Measurements from ENCODE around the gene USP25. TPM values are rescaled to one million over a fixed set of nuclear protein-coding genes. Genes with fewer than 3 reads are reported as not detected.

Gene USP25
- 10 to 100 TPM; 37.4 to 37.6 TPM for total RNA-seq

GRCh38 chr21:15729674-15730483, at the start of gene USP25:
Gene USP25, plus strand, starts transcription at chr21:15729982. Its CDS starts 412 bp downstream, at chr21:15730394.
- peak within 1 kb of the TSS; percentile 93 for H3K4me3 Mint-ChIP-seq
- peaks cover 34% of the 10 kb centered on the region for H3K4me1 Mint-ChIP-seq (ENCODE audit: low read depth)
- H3K27ac Mint-ChIP-seq: peak within 1 kb of the TSS; percentile 95
- peaks cover 6% of the 10 kb centered on the region for H3K27me3 Mint-ChIP-seq (ENCODE audit: low read depth)
- peaks cover 3 to 6% of the 10 kb centered on the region in 2 donors for H3K36me3 Mint-ChIP-seq (ENCODE audit: insufficient read depth in 2 of 2)
- ATAC-seq (replicated peaks in 1 of 2) (peak; percentile 80 to 82), DNase-seq (peak; percentile 79 to 80)
- no peaks in the 10 kb centered on the region for H3K9me3 Mint-ChIP-seq

DNA sequence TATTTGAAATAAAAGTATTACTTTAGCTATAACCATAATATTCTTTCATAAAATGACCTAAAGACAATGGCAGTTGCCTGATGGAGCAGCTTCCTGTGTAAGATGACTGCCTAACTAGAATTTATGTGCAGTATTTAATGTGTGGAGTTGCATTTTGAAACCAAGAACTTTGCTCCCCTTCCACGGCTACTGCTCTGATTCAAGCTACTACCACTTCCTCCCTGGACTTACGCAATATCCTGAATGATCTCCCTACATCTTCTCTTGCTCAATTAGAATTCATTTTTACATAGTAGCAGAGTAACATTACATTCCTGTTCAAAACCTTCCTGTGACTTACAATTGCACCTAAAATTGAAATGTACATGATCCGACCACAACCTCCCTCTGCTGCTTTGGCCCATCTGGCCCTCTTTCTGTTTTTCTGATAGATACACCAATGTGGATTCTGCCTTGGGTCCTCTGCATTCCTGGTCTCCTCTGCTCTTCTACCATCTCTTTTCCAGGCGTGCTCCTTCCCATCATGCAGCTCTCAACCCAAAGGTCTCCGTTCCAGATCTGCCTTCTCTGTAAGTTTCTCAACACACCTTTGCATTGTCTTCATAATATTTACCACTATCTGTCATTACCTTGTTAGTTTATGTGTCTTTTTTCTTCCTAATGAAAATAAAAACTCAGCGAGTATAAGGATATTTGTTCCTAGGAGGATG, 47.4 kb upstream of the USP25 start:
- H3K4me3 Mint-ChIP-seq: peak overlapping the region in 1 of 2 donors; percentile 7
- H3K9me3 Mint-ChIP-seq: no peaks in the 10 kb centered on the region
- peak overlapping the region; percentile 17 for H3K27ac Mint-ChIP-seq
- H3K27me3 Mint-ChIP-seq (ENCODE audit: low read depth): peaks cover 12% of the 10 kb centered on the region
- ATAC-seq (replicated peaks in 1 of 2) (peak in 1 of 2 donors; percentile 53), DNase-seq (no peak)
- H3K36me3 Mint-ChIP-seq (ENCODE audit: insufficient read depth in 2 of 2): no peaks in the 10 kb centered on the region
- H3K4me1 Mint-ChIP-seq (ENCODE audit: low read depth): peaks cover 8% of the 10 kb centered on the region

GRCh38 chr21:15682977-15683376, 46.8 kb upstream of the USP25 start:
- DNase-seq (no peak), ATAC-seq (replicated peaks in 1 of 2) (no peak)
- Mint-ChIP-seq H3K9me3 (no peaks in the 10 kb centered on the region), H3K4me3 (no peak overlapping the region), H3K36me3 (ENCODE audit: insufficient read depth in 2 of 2) (no peaks in the 10 kb centered on the region), H3K4me1 (ENCODE audit: low read depth) (peaks cover 8% of the 10 kb centered on the region), H3K27ac (no peak overlapping the region), H3K27me3 (ENCODE audit: low read depth) (peaks cover 8% of the 10 kb centered on the region)

- Mint-ChIP-seq H3K36me3 (ENCODE audit: insufficient read depth in 2 of 2) (no peaks in the 10 kb centered on the region), H3K9me3 (no peaks in the 10 kb centered on the region), H3K27me3 (ENCODE audit: low read depth) (peaks cover 6% of the 10 kb centered on the region), H3K4me1 (ENCODE audit: low read depth) (peaks cover 8% of the 10 kb centered on the region), H3K4me3 (no peak overlapping the region), H3K27ac (no peak overlapping the region)
- DNase-seq (no peak), ATAC-seq (replicated peaks in 1 of 2) (no peak)
Observed at GRCh38 chr21:15686506-15686905, 43.3 kb upstream of the USP25 start.

DNA sequence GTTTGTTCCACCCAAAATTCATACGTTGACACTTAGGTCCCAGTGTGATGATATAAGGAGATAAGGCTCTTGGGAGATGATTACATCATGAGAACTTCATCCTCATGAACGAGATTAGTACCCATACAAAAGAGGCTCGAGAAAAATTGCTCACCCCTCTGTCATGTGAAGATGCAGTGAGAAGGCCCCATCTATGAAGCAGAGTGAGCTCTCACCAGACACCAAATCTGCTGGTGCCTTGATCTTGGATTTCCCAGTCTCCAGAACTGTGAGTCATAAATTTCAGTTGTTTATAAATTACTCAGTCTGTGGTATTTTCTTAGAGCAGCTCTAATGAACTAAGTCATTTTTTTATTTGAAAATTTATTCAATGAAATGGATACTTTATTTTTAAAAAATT, 42.6 kb upstream of the USP25 start:
- Mint-ChIP-seq H3K27me3 (ENCODE audit: low read depth) (peaks cover 6% of the 10 kb centered on the region), H3K4me1 (ENCODE audit: low read depth) (peaks cover 7% of the 10 kb centered on the region), H3K9me3 (no peaks in the 10 kb centered on the region), H3K27ac (no peak overlapping the region), H3K36me3 (ENCODE audit: insufficient read depth in 2 of 2) (no peaks in the 10 kb centered on the region), H3K4me3 (no peak overlapping the region)
- ATAC-seq (replicated peaks in 1 of 2) (no peak), DNase-seq (no peak)

- Mint-ChIP-seq H3K4me1 (ENCODE audit: low read depth) (no peaks in the 10 kb centered on the region), H3K27me3 (ENCODE audit: low read depth) (peaks cover 6% of the 10 kb centered on the region), H3K36me3 (ENCODE audit: insufficient read depth in 2 of 2) (no peaks in the 10 kb centered on the region), H3K9me3 (no peaks in the 10 kb centered on the region), H3K27ac (peak overlapping the region; percentile 31), H3K4me3 (no peak overlapping the region)
- ATAC-seq (replicated peaks in 1 of 2): no peak
- DNase-seq: no peak
Observed at GRCh38 chr21:15688016-15688415, 41.8 kb upstream of the USP25 start.

DNA sequence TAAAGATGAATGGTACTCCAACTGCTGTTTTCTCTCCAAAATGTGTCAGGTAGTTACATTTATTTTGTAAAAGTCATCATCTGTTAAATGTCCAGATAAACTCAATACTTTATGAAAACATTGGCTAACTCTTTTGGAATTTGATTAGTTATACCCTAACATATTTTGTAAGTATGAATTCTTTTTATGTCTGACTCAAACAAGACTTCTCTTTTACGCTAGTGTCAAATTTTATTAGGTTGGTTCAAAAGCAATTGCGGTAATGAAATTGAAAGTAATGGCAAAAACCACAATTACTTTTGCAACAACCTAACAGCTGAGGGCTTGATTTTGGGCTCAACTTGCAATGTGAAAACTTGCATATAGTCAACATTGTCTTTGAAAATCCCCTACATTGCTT, 41.0 kb upstream of the USP25 start:
- no peaks in the 10 kb centered on the region for H3K9me3 Mint-ChIP-seq
- no peak overlapping the region for H3K4me3 Mint-ChIP-seq
- DNase-seq (no peak), ATAC-seq (replicated peaks in 1 of 2) (no peak)
- no peak overlapping the region for H3K27ac Mint-ChIP-seq
- peaks cover 2% of the 10 kb centered on the region for H3K27me3 Mint-ChIP-seq (ENCODE audit: low read depth)
- no peaks in the 10 kb centered on the region for H3K4me1 Mint-ChIP-seq (ENCODE audit: low read depth)
- no peaks in the 10 kb centered on the region for H3K36me3 Mint-ChIP-seq (ENCODE audit: insufficient read depth in 2 of 2)

- Mint-ChIP-seq H3K4me3 (no peak overlapping the region), H3K27ac (no peak overlapping the region), H3K9me3 (no peaks in the 10 kb centered on the region), H3K36me3 (ENCODE audit: insufficient read depth in 2 of 2) (peaks cover 0 to 2% of the 10 kb centered on the region in 2 donors), H3K4me1 (ENCODE audit: low read depth) (no peaks in the 10 kb centered on the region), H3K27me3 (ENCODE audit: low read depth) (no peaks in the 10 kb centered on the region)
- no peak for DNase-seq
- ATAC-seq (replicated peaks in 1 of 2): no peak
Observed at GRCh38 chr21:15692711-15693110, 37.1 kb upstream of the USP25 start.

DNA sequence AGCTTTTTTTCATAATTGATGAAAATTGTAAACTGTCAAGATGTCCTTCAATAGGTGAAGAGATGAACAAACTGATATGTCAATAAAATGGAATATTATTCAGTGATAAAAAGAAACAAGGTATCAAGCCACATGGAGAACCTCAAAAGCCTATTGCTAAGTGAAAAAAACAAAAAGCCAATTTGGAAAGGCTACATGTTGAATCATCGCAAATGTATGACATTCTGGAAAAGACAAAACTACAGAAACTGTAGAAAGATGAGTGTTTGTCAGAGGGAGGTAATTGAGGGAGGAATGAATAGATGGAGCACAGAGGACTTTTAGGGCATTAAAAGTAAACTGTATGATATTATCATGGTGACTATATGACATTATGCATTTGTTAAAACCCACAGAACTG, 34.5 kb upstream of the USP25 start:
- Mint-ChIP-seq H3K27me3 (ENCODE audit: low read depth) (no peaks in the 10 kb centered on the region), H3K27ac (no peak overlapping the region), H3K36me3 (ENCODE audit: insufficient read depth in 2 of 2) (peaks cover 2 to 3% of the 10 kb centered on the region in 2 donors), H3K4me1 (ENCODE audit: low read depth) (no peaks in the 10 kb centered on the region), H3K4me3 (no peak overlapping the region), H3K9me3 (peaks cover 3 to 4% of the 10 kb centered on the region in 2 donors)
- DNase-seq (no peak), ATAC-seq (replicated peaks in 1 of 2) (no peak)

- no peak overlapping the region for H3K27ac Mint-ChIP-seq
- peaks cover 3 to 4% of the 10 kb centered on the region in 2 donors for H3K36me3 Mint-ChIP-seq (ENCODE audit: insufficient read depth in 2 of 2)
- H3K4me3 Mint-ChIP-seq: no peak overlapping the region
- no peaks in the 10 kb centered on the region for H3K27me3 Mint-ChIP-seq (ENCODE audit: low read depth)
- ATAC-seq (replicated peaks in 1 of 2) (no peak), DNase-seq (no peak)
- H3K4me1 Mint-ChIP-seq (ENCODE audit: low read depth): no peaks in the 10 kb centered on the region
- H3K9me3 Mint-ChIP-seq: peaks cover 10 to 13% of the 10 kb centered on the region in 2 donors
Observed at GRCh38 chr21:15701830-15702229, 28.0 kb upstream of the USP25 start.

- Mint-ChIP-seq H3K4me3 (no peak overlapping the region), H3K36me3 (ENCODE audit: insufficient read depth in 2 of 2) (peaks cover 0 to 1% of the 10 kb centered on the region in 2 donors), H3K4me1 (ENCODE audit: low read depth) (no peaks in the 10 kb centered on the region), H3K9me3 (peaks cover 10 to 13% of the 10 kb centered on the region in 2 donors), H3K27ac (no peak overlapping the region), H3K27me3 (ENCODE audit: low read depth) (no peaks in the 10 kb centered on the region)
- DNase-seq: no peak
- no peak for ATAC-seq (replicated peaks in 1 of 2)
Observed at GRCh38 chr21:15703932-15704331, 25.9 kb upstream of the USP25 start.

GRCh38 chr21:15706696-15707095, 23.1 kb upstream of the USP25 start:
- Mint-ChIP-seq H3K9me3 (peaks cover 6 to 10% of the 10 kb centered on the region in 2 donors), H3K27me3 (ENCODE audit: low read depth) (peaks cover 5% of the 10 kb centered on the region), H3K4me1 (ENCODE audit: low read depth) (no peaks in the 10 kb centered on the region), H3K4me3 (no peak overlapping the region), H3K36me3 (ENCODE audit: insufficient read depth in 2 of 2) (peaks cover 1 to 2% of the 10 kb centered on the region in 2 donors), H3K27ac (no peak overlapping the region)
- DNase-seq (no peak), ATAC-seq (replicated peaks in 1 of 2) (no peak)

DNA sequence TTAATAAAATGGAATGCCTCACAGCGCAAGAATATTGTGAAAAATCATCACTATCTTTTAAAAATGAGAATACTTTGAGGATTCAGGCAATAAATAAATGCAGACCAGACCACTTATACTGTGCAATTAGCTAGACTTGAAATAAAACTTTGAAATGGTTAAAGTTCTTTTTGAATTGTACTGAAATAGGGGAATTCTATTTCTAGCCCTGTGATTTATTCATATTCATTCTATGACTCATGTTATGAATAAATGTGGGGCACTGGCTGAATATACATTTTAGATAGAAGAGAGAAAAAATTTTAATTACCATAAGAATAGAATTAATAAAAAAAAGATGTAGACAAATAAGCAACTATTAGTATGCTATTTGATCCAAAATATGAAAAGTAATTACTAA, 16.4 kb upstream of the USP25 start:
- Mint-ChIP-seq H3K4me3 (no peak overlapping the region), H3K27ac (no peak overlapping the region), H3K9me3 (no peaks in the 10 kb centered on the region), H3K4me1 (ENCODE audit: low read depth) (no peaks in the 10 kb centered on the region), H3K36me3 (ENCODE audit: insufficient read depth in 2 of 2) (peaks cover 0 to 2% of the 10 kb centered on the region in 2 donors), H3K27me3 (ENCODE audit: low read depth) (peaks cover 5% of the 10 kb centered on the region)
- ATAC-seq (replicated peaks in 1 of 2) (no peak), DNase-seq (no peak)
